ENCODE data around the gene COL2A1.

DNA sequence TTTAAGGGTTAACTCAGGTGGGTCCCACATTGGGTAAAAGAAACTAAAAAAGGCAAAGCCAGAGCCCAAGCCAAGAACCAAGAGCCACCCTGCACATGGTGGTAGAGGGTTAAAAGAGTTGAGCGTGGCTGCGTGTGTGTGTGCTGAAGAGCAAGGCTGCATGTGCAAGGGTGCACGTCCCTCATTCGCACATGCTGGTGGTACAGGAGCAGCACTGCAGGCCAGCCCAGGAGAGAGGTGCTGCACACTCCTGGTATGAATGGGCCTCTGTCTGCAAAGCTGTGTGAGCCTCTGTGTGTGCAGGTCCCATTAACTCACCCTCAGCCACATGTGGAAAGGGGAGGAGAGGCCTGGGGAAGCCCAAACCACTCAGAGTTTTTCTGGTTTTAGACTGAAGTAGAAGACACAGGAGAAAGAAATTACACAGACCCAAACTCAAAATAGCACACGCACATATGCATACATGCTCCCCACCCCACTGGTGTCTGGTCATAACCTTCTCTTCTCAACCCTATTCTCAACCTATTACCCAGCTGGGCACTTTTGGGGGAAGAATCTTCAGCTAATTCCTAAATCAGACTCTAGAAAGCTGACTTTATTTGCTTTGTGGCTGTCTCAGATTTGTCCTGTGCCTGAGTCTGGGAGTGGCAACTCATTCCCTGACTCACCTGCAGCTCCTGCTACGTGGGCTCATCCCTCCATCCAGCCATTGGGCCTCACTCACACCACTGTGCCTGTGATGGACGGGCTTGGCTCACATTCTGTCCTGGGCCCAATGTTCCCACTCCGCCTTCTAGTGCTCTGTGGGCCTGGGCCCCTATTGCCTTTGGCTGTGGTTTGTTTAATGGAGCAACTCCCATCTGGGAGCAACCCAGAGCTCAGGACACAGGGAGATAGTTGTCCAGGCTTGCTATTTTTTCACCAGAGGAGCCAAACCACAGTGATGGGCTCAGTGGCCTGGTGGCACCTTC lies 30.8 kb upstream of the COL2A1 start:
- TF ChIP-seq, protein P1, sequence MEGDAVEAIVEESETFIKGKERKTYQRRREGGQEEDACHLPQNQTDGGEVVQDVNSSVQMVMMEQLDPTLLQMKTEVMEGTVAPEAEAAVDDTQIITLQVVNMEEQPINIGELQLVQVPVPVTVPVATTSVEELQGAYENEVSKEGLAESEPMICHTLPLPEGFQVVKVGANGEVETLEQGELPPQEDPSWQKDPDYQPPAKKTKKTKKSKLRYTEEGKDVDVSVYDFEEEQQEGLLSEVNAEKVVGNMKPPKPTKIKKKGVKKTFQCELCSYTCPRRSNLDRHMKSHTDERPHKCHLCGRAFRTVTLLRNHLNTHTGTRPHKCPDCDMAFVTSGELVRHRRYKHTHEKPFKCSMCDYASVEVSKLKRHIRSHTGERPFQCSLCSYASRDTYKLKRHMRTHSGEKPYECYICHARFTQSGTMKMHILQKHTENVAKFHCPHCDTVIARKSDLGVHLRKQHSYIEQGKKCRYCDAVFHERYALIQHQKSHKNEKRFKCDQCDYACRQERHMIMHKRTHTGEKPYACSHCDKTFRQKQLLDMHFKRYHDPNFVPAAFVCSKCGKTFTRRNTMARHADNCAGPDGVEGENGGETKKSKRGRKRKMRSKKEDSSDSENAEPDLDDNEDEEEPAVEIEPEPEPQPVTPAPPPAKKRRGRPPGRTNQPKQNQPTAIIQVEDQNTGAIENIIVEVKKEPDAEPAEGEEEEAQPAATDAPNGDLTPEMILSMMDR (IDR thresholded peaks at IDR 0.05; ENCODE audit: low read depth, low read length): no peak
- no peak for TF ChIP-seq EZH2phosphoT487 (IDR thresholded peaks at IDR 0.05; ENCODE audit: low read depth)
